ENCODE results near the gene VPS9D1. TPM values are rescaled to one million over a fixed set of nuclear protein-coding genes. Genes with fewer than 3 reads are reported as not detected.
"Not testable (repeated sequence)": the region's sequence is repeated elsewhere in the genome, so short reads cannot be mapped to it uniquely, and the experiment has no call there.

The VPS9D1 gene
- total RNA-seq, 2 donors from 2014 or later, result 9.5 to 18.3 TPM

GRCh38 chr16:89691986-89692569 lies 28.6 kb downstream of the VPS9D1 start:
- H3K27me3 ChIP-seq (replicated peaks; ENCODE audit: insufficient read depth), result no peaks in the 10 kb centered on the region
- no peak for DNase-seq (ENCODE audit: low spot score)
- peaks cover 14% of the 10 kb centered on the region for H3K36me3 ChIP-seq
- peaks cover 5 to 6% of the 10 kb centered on the region in 2 donors for H3K4me1 ChIP-seq (ENCODE audit: control insufficient read depth in 1 of 2, low read depth in 2 of 2)
- ATAC-seq (ENCODE audit: insufficient number of reproducible peaks, low FRiP score, low read depth), result no peak
- no peak for TF ChIP-seq CTCF (IDR thresholded peaks at IDR 0.05)
- no peaks in the 10 kb centered on the region for H3K9me3 ChIP-seq
- H3K27ac ChIP-seq, result no peak overlapping the region
- H3K4me3 ChIP-seq, result no peak overlapping the region

- Histone ChIP-seq H3K27ac (no peak overlapping the region), H3K27me3 (replicated peaks; ENCODE audit: insufficient read depth) (no peaks in the 10 kb centered on the region), H3K9me3 (no peaks in the 10 kb centered on the region), H3K4me3 (no peak overlapping the region), H3K36me3 (peaks cover 14% of the 10 kb centered on the region), H3K4me1 (ENCODE audit: control insufficient read depth in 1 of 2, low read depth in 2 of 2) (peaks cover 5 to 8% of the 10 kb centered on the region in 2 donors)
- TF ChIP-seq CTCF (IDR thresholded peaks at IDR 0.05), result no peak
- ATAC-seq (ENCODE audit: insufficient number of reproducible peaks, low FRiP score, low read depth) (no peak), DNase-seq (ENCODE audit: low spot score) (no peak)
Measured at GRCh38 chr16:89691231-89691985, 29.3 kb downstream of the VPS9D1 start.

DNA sequence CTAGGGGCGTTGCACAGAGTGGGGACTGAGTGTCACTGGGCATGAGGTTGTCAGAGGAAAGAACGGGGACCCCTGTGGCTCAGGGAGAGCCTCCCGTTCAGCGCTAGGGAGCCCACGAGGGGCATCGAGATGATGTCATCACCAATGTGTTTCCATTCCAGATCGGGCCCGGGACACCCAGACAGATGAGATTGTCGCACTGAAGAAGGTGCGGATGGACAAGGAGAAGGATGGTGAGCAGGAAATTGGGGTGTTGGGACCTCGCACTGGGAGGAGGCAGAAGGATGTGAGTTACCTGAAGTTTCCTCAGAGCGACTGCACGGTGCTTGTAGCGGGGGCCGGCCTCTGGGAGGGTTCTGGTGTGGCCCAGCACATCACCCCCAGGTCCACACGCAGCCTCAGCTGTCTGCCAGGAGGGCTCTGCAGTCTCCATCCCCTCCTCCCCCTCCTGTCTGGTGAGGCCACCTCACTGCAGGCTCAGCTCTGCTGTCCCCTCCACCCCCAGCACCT lies 30.3 kb downstream of the VPS9D1 start:
- ATAC-seq (ENCODE audit: insufficient number of reproducible peaks, low FRiP score, low read depth), result no peak
- no peak for TF ChIP-seq CTCF (IDR thresholded peaks at IDR 0.05)
- no peak for DNase-seq (ENCODE audit: low spot score)
- no peak overlapping the region for H3K4me3 ChIP-seq
- no peak overlapping the region for H3K27ac ChIP-seq
- peaks cover 5 to 8% of the 10 kb centered on the region in 2 donors for H3K4me1 ChIP-seq (ENCODE audit: control insufficient read depth in 1 of 2, low read depth in 2 of 2)
- H3K9me3 ChIP-seq, result no peaks in the 10 kb centered on the region
- H3K36me3 ChIP-seq, result peaks cover 14% of the 10 kb centered on the region
- H3K27me3 ChIP-seq (replicated peaks; ENCODE audit: insufficient read depth), result no peaks in the 10 kb centered on the region

DNA sequence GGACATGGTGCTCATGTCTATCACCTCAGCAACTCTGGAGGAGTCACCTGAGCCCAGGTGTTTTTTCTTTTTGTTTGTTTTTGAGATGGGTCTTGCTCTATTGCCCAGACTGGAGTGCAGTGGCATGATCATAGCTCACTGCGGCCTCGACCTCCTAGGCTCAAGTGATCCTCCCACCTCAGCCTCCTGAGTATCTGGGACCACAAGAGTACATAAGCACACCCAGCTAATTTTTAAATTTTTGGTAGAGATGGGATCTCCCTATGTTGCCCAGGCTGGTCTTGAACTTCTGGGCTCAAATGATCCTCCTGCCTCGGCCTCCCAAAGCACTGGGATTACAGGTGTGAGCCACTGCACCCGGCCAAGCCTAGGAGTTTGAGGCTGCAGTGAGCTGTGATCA lies 31.1 kb downstream of the VPS9D1 start:
- ATAC-seq (ENCODE audit: insufficient number of reproducible peaks, low FRiP score, low read depth); H3K27ac ChIP-seq; H3K4me3 ChIP-seq; H3K27me3 ChIP-seq (replicated peaks; ENCODE audit: insufficient read depth); H3K4me1 ChIP-seq (ENCODE audit: control insufficient read depth in 1 of 2, low read depth in 2 of 2); H3K9me3 ChIP-seq; DNase-seq (ENCODE audit: low spot score): not testable (repeated sequence)
- peaks cover 14% of the 10 kb centered on the region for H3K36me3 ChIP-seq

DNA sequence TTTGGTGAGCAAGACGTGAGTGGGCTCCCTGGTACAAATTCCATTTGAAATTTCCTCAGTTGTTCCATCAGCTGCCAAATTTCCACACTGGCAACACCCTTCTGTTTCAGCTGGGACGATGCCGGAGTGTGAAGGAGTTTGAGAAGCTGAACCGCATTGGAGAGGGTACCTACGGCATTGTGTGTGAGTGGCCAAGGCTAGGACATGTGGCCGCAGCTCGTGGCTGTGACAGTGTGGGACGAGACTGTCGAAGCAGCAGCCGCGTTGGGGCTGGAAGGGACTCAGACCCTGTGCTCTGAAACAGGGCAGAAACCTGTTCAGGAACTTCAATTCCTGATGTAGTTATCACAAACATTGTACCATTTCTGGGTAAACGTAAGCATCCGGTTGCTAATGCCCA lies 31.6 kb downstream of the VPS9D1 start:
- Histone ChIP-seq H3K9me3 (no peaks in the 10 kb centered on the region), H3K36me3 (peaks cover 14% of the 10 kb centered on the region), H3K4me3 (no peak overlapping the region), H3K27ac (no peak overlapping the region), H3K27me3 (replicated peaks; ENCODE audit: insufficient read depth) (no peaks in the 10 kb centered on the region), H3K4me1 (ENCODE audit: control insufficient read depth in 1 of 2, low read depth in 2 of 2) (peaks cover 5 to 8% of the 10 kb centered on the region in 2 donors)
- DNase-seq (ENCODE audit: low spot score) (no peak), ATAC-seq (ENCODE audit: insufficient number of reproducible peaks, low FRiP score, low read depth) (no peak)
- no peak for TF ChIP-seq CTCF (IDR thresholded peaks at IDR 0.05)

Data from thoracic aorta (tissue), 2 donors.